Measurements from ENCODE around the gene SNHG17.

DNA sequence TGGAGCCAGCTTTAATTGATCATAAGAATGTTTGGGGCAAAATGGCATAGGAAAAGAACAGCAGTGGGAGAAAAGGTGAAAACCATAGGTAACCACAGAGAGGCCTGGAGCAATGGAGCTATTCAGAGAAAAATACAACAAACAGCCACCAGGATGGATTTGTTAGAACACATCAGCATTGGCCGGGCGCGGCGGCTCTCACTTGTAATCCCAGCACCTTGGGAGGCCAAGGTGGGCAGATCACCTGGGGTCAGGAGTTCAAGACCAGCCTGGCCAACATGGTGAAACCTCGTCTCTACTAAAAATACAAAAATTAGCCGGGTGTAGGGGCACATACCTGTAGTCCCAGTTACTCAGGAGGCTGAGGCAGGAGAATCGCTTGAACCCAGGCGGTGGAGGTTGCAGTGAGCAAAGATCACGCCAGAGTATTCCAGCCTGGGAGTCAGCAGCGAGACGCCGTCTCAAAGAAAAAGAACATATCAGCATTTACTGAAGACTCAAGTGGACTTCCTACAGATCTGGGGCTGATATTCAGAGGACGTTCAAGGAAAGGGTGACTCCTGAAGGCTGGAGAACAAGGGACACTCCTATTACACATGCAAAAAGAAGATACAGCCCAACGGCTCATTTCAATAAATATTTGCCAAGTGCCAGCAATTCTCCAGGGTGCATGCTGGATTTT lies 20.2 kb downstream of the SNHG17 start:
- TF ChIP-seq, protein P1, sequence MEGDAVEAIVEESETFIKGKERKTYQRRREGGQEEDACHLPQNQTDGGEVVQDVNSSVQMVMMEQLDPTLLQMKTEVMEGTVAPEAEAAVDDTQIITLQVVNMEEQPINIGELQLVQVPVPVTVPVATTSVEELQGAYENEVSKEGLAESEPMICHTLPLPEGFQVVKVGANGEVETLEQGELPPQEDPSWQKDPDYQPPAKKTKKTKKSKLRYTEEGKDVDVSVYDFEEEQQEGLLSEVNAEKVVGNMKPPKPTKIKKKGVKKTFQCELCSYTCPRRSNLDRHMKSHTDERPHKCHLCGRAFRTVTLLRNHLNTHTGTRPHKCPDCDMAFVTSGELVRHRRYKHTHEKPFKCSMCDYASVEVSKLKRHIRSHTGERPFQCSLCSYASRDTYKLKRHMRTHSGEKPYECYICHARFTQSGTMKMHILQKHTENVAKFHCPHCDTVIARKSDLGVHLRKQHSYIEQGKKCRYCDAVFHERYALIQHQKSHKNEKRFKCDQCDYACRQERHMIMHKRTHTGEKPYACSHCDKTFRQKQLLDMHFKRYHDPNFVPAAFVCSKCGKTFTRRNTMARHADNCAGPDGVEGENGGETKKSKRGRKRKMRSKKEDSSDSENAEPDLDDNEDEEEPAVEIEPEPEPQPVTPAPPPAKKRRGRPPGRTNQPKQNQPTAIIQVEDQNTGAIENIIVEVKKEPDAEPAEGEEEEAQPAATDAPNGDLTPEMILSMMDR (IDR thresholded peaks at IDR 0.05), result no peak
- TF ChIP-seq EZH2 (IDR thresholded peaks at IDR 0.05; ENCODE audit: borderline replicate concordance, insufficient read depth, low read depth, low read length, poor library complexity, severe bottlenecking), result no peak

Data from B cell (primary cell).